GM23338 (cell line): ENCODE data around the gene NHLRC4. TPM values are rescaled to one million over a fixed set of nuclear protein-coding genes. Genes with fewer than 3 reads are reported as not detected.
A peak's percentile ranks its signal among the peaks of the same experiment; 100 is the strongest.

Experiments
- ATAC-seq: fragments of 200-7000 bp; cut with Tn5 transposase; 3 replicates; pipeline ENCODE4 v1.9.1; 2020
- DNase-seq: peaks from one replicate; pipeline ENCODE4 v3.0.0-alpha.2; 2015; ENCODE audit warnings: low spot score
- H2AFZ ChIP-seq: fragments of 200-600 bp; sonication (generic); 2 replicates; pipeline ENCODE4 v1.8.0; 2016; ENCODE audit warnings: antibody characterized with exemption, mild to moderate bottlenecking, moderate library complexity
- H3F3A ChIP-seq: fragments of 200-600 bp; sonication (generic); replicated peaks from 2 replicates; pipeline ENCODE4 v1.8.0; 2017; ENCODE audit warnings: antibody characterized with exemption, mixed run types, low read depth
- H3K27ac ChIP-seq: fragments of 200-600 bp; sonication (generic); 2 replicates; pipeline ENCODE4 v1.6.1; 2016; ENCODE audit warnings: low read depth
- H3K27me3 ChIP-seq: fragments of 200-600 bp; sonication (generic); 2 replicates; pipeline ENCODE4 v1.8.0; 2016; ENCODE audit warnings: mild to moderate bottlenecking, mixed run types, moderate library complexity; ENCODE audit not compliant: insufficient read depth
- H3K36me3 ChIP-seq: fragments of 200-600 bp; sonication (generic); 2 replicates; pipeline ENCODE4 v1.8.0; 2016; ENCODE audit warnings: mild to moderate bottlenecking; ENCODE audit not compliant: insufficient read depth
- H3K4me1 ChIP-seq: fragments of 200-600 bp; sonication (generic); 2 replicates; pipeline ENCODE4 v1.8.0; 2016; ENCODE audit warnings: mild to moderate bottlenecking, moderate library complexity; ENCODE audit not compliant: insufficient read depth
- H3K4me2 ChIP-seq: fragments of 200-600 bp; sonication (generic); 2 replicates; pipeline ENCODE4 v1.7.1; 2017; ENCODE audit warnings: mixed run types
- H3K4me3 ChIP-seq: fragments of 200-600 bp; sonication (generic); 2 replicates; pipeline ENCODE4 v1.6.1; 2016; ENCODE audit warnings: mixed run types
- H3K79me2 ChIP-seq: fragments of 200-600 bp; sonication (generic); replicated peaks from 2 replicates; pipeline ENCODE4 v1.8.0; 2017; ENCODE audit warnings: mild to moderate bottlenecking; ENCODE audit not compliant: insufficient read depth
- H3K9me2 ChIP-seq: fragments of 200-600 bp; sonication (generic); 2 replicates; pipeline ENCODE4 v1.8.0; 2017; ENCODE audit not compliant: insufficient read depth
- H4K20me1 ChIP-seq: fragments of 200-600 bp; sonication (generic); replicated peaks from 2 replicates; pipeline ENCODE4 v1.8.0; 2017; ENCODE audit warnings: mild to moderate bottlenecking; ENCODE audit not compliant: insufficient read depth
- H3K27ac Mint-ChIP-seq: 2 replicates; pipeline ENCODE4 v1.8.0; 2020; ENCODE audit warnings: inconsistent platforms, mild to moderate bottlenecking, moderate library complexity, mixed read lengths
- H3K27me3 Mint-ChIP-seq: 3 replicates; pipeline ENCODE4 v1.8.0; 2022; ENCODE audit warnings: low read depth, mild to moderate bottlenecking, moderate library complexity, mixed read lengths, inconsistent platforms; ENCODE audit not compliant: insufficient read depth, poor library complexity
- H3K36me3 Mint-ChIP-seq: 3 replicates; pipeline ENCODE4 v1.8.0; 2021; ENCODE audit warnings: low read depth, mild to moderate bottlenecking, inconsistent platforms, moderate library complexity, mixed read lengths
- H3K4me1 Mint-ChIP-seq: 3 replicates; pipeline ENCODE4 v1.8.0; 2020; ENCODE audit warnings: mild to moderate bottlenecking, inconsistent platforms, mixed read lengths
- H3K4me3 Mint-ChIP-seq: 3 replicates; pipeline ENCODE4 v1.8.0; 2021; ENCODE audit warnings: moderate library complexity, mild to moderate bottlenecking, inconsistent platforms, mixed read lengths
- H3K9me3 Mint-ChIP-seq: 3 replicates; pipeline ENCODE4 v1.8.0; 2020; ENCODE audit warnings: moderate library complexity, mild to moderate bottlenecking, inconsistent platforms, mixed read lengths
- CTCF ChIP-seq, 2 experiments: fragments of 200-600 bp in 1 of 2; sonication (generic) in 1 of 2; conservative IDR thresholded peaks; 2 replicates each; pipeline versions ENCODE4 v1.5.1 to v1.6.1; 2016 to 2017; ENCODE audit warnings: antibody characterized with exemption in 2 of 2, low read depth in 2 of 2, mild to moderate bottlenecking in 2 of 2, moderate library complexity in 1 of 2
- ETS1 ChIP-seq: IDR thresholded peaks from 2 replicates; pipeline ENCODE4 v1.6.1; 2016; ENCODE audit warnings: antibody characterized with exemption
- EZH2 ChIP-seq: fragments of 200-600 bp; sonication (generic); IDR thresholded peaks from one replicate; pipeline ENCODE4 v1.8.0; 2017; ENCODE audit warnings: antibody characterized with exemption, mild to moderate bottlenecking, low read depth; ENCODE audit not compliant: unreplicated experiment
- EZH2phosphoT487 ChIP-seq: fragments of 200-600 bp; sonication (generic); IDR thresholded peaks from one replicate; pipeline ENCODE4 v1.8.1; 2018; ENCODE audit warnings: antibody characterized with exemption; ENCODE audit not compliant: unreplicated experiment
- JUNB ChIP-seq: IDR thresholded peaks from one replicate; pipeline ENCODE4 v1.6.1; 2016; ENCODE audit warnings: antibody characterized with exemption; ENCODE audit not compliant: unreplicated experiment
- NANOG ChIP-seq: IDR thresholded peaks from 2 replicates; pipeline ENCODE4 v1.6.1; 2016; ENCODE audit warnings: antibody characterized with exemption, borderline replicate concordance
- POLR2AphosphoS5 ChIP-seq: IDR thresholded peaks from 2 replicates; pipeline ENCODE4 v1.6.1; 2016; ENCODE audit warnings: antibody characterized with exemption, low read depth
- STAT1 ChIP-seq: IDR thresholded peaks from one replicate; pipeline ENCODE4 v1.6.1; 2016; ENCODE audit warnings: antibody characterized with exemption; ENCODE audit not compliant: unreplicated experiment
- polyA plus RNA-seq: library from polyadenylated mRNA; unstranded; fragments of >200 nt; fragmentation: Nextera tagmentation; extraction: Ambion mirVana; gene quantifications from 2 replicates; pipeline ENCODE4 v1.2.1, GENCODE V29; 2016
- total RNA-seq: library from RNA; depleted of rRNA; stranded (reverse); fragments of >200 nt; shearing (Covaris generic); gene quantifications from 2 replicates; pipeline ENCODE4 v1.2.3, GENCODE V29; 2014

The NHLRC4 gene
- total and polyA plus RNA-seq, 2 experiments from 2014 or later: 0.47 to 0.80 TPM

GRCh38 chr16:582218-582613, 15.4 kb downstream of the NHLRC4 start:
- Histone ChIP-seq H3F3A (peaks cover 10% of the 10 kb centered on the region; the same call in 1 of the 2 replicates), H3K36me3 (no peaks in the 10 kb centered on the region), H3K9me2 (no peaks in the 10 kb centered on the region), H4K20me1 (peaks cover under 1% of the 10 kb centered on the region; the same call in 1 of the 2 replicates), H3K4me3 (no peak overlapping the region), H3K27ac (no peak overlapping the region), H2AFZ (no peak overlapping the region), H3K27me3 (peaks cover 20% of the 10 kb centered on the region), H3K79me2 (no peaks in the 10 kb centered on the region), H3K4me2 (no peak overlapping the region), H3K4me1 (peaks cover 5% of the 10 kb centered on the region; the same call in 1 of the 2 replicates)
- DNase-seq (peak; percentile 26), ATAC-seq (no peak)
- Mint-ChIP-seq H3K27ac (no peak overlapping the region), H3K36me3 (no peaks in the 10 kb centered on the region), H3K4me1 (peaks cover 4% of the 10 kb centered on the region; the same call in 2 of the 3 replicates), H3K9me3 (no peaks in the 10 kb centered on the region; the same call in 2 of the 3 replicates), H3K27me3 (peaks cover 17% of the 10 kb centered on the region), H3K4me3 (no peak overlapping the region)
- TF ChIP-seq CTCF (conservative IDR thresholded peaks at IDR 0.05; ENCODE audit: low read depth in 2 of 2) (0 out of 4 replicates have a peak, but pooled peaks of 1 of the 2 experiments have one; percentile 3), POLR2AphosphoS5 (no peak), NANOG (no peak), EZH2 (no peak)

- no peaks in the 10 kb centered on the region for H3K36me3 Mint-ChIP-seq
- Histone ChIP-seq H3K4me1 (peaks cover 5% of the 10 kb centered on the region; the same call in 1 of the 2 replicates), H3K9me2 (no peaks in the 10 kb centered on the region), H3K4me3 (no peak overlapping the region), H3K79me2 (peaks cover 3% of the 10 kb centered on the region), H3K4me2 (peak overlapping the region; percentile 74; the same call in 1 of the 2 replicates), H3K27ac (no peak overlapping the region), H3F3A (peaks cover 10% of the 10 kb centered on the region; the same call in 1 of the 2 replicates), H2AFZ (no peak overlapping the region), H3K27me3 (peaks cover 26% of the 10 kb centered on the region), H4K20me1 (peaks cover 6% of the 10 kb centered on the region), H3K36me3 (no peaks in the 10 kb centered on the region)
- DNase-seq (peak; percentile 45), ATAC-seq (peak; percentile 10)
- no peak overlapping the region for H3K27ac Mint-ChIP-seq
- peaks cover 7% of the 10 kb centered on the region for H3K4me1 Mint-ChIP-seq
- peaks cover 18% of the 10 kb centered on the region for H3K27me3 Mint-ChIP-seq
- H3K9me3 Mint-ChIP-seq: no peaks in the 10 kb centered on the region; the same call in 2 of the 3 replicates
- H3K4me3 Mint-ChIP-seq: no peak overlapping the region
- no peak for TF ChIP-seq JUNB
- TF ChIP-seq STAT1: no peak
- TF ChIP-seq EZH2phosphoT487: no peak
- TF ChIP-seq EZH2: no peak
- no peak for TF ChIP-seq ETS1
- TF ChIP-seq CTCF (conservative IDR thresholded peaks at IDR 0.05; ENCODE audit: low read depth in 2 of 2): no peak
Observed at GRCh38 chr16:582614-583331, 16.0 kb downstream of the NHLRC4 start.
